ENCODE measurements around the gene SPPL2C. TPM values are rescaled to one million over a fixed set of nuclear protein-coding genes. Genes with fewer than 3 reads are reported as not detected.

SPPL2C gene
- total and polyA plus RNA-seq, 7 donors, result 0.60 TPM; not detected in 6

- Histone ChIP-seq H3K27me3 (peaks cover 0 to 24% (median 10%) of the 10 kb centered on the region in 3 donors), H3K9me3 (no peaks in the 10 kb centered on the region), H3K4me1 (no peaks in the 10 kb centered on the region), H3K27ac (no peak overlapping the region), H3K4me3 (no peak overlapping the region), H3K36me3 (no peaks in the 10 kb centered on the region)
- WGBS, 2 donors, result 60 to 73% methylated on average over 20 of the region's 20 CpGs
- intact Hi-C loops (cut with DNase I), result no loop called here
- TF ChIP-seq, protein P1, sequence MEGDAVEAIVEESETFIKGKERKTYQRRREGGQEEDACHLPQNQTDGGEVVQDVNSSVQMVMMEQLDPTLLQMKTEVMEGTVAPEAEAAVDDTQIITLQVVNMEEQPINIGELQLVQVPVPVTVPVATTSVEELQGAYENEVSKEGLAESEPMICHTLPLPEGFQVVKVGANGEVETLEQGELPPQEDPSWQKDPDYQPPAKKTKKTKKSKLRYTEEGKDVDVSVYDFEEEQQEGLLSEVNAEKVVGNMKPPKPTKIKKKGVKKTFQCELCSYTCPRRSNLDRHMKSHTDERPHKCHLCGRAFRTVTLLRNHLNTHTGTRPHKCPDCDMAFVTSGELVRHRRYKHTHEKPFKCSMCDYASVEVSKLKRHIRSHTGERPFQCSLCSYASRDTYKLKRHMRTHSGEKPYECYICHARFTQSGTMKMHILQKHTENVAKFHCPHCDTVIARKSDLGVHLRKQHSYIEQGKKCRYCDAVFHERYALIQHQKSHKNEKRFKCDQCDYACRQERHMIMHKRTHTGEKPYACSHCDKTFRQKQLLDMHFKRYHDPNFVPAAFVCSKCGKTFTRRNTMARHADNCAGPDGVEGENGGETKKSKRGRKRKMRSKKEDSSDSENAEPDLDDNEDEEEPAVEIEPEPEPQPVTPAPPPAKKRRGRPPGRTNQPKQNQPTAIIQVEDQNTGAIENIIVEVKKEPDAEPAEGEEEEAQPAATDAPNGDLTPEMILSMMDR (IDR thresholded peaks at IDR 0.05), result no peak
- TF ChIP-seq EP300 (IDR thresholded peaks at IDR 0.05) (no peak), POLR2AphosphoS5 (IDR thresholded peaks at IDR 0.05) (no peak), POLR2A (IDR thresholded peaks at IDR 0.05) (no peak)
- no peak for DNase-seq
Observed at GRCh38 chr17:45836047-45837044, 8.3 kb upstream of the SPPL2C start.

DNA sequence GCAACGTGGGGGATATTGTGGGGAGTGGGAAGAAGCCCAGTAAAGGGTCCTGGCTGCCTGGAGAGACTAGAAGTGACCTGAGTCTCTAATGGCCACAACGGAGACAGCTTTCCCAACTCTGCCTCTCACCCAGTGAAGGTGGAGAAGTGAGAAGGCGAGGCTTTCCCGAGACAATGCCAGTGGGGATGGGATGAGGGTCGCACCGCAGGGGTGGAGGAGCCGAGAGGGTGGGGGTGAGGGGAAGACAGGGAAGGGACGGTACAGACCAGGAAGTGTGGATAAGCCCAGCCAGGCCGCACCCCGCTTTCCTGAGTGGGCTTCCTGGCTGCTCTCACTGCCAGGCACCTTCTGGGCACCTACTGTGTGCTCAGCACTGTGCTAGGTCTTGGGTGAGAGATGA, 7.5 kb upstream of the SPPL2C start:
- TF ChIP-seq, protein P1 (IDR thresholded peaks at IDR 0.05), result no peak
- TF ChIP-seq EP300 (IDR thresholded peaks at IDR 0.05) (no peak), POLR2A (IDR thresholded peaks at IDR 0.05) (no peak), POLR2AphosphoS5 (IDR thresholded peaks at IDR 0.05) (no peak)
- Histone ChIP-seq H3K27ac (no peak overlapping the region), H3K27me3 (peaks cover 0 to 24% (median 10%) of the 10 kb centered on the region in 3 donors)

DNA sequence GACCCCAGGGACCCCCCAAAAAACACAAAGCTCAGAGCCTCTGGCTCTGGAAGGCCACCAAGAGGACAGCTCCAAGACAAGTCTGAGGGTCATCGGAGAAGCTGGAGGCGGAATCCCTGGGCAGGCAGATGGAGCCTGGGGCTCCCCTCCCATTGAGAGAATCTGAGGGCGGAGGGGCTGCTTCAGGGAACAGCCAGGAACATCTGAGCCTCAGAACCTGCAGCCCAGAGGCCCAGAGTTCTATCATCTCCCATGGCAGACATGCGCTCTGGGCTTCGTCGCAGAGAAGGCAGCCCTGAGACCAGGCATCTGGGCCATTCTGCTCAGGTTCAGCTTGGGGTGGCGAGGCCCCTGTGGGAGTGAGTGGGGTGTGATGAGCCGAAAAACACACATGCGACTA, 7.1 kb upstream of the SPPL2C start:
- 85 to 87% methylated on average over 9 of the region's 9 CpGs for WGBS, 2 donors
- Histone ChIP-seq H3K4me1 (no peaks in the 10 kb centered on the region), H3K4me3 (no peak overlapping the region), H3K36me3 (no peaks in the 10 kb centered on the region), H3K27ac (no peak overlapping the region), H3K9me3 (no peaks in the 10 kb centered on the region), H3K27me3 (peaks cover 0 to 21% (median 10%) of the 10 kb centered on the region in 3 donors)
- TF ChIP-seq, protein P1 (IDR thresholded peaks at IDR 0.05), result no peak
- TF ChIP-seq POLR2A (IDR thresholded peaks at IDR 0.05) (no peak), POLR2AphosphoS5 (IDR thresholded peaks at IDR 0.05) (no peak), EP300 (IDR thresholded peaks at IDR 0.05) (no peak)
- no peak for DNase-seq
- intact Hi-C loops (cut with DNase I), result no loop called here

More for the DNA sequence above, 7.5 kb upstream of the SPPL2C start:
- intact Hi-C loops (cut with DNase I), result no loop called here
- WGBS, 2 donors, result 47 to 54% methylated on average over 10 of the region's 10 CpGs
- Histone ChIP-seq H3K4me1 (no peaks in the 10 kb centered on the region), H3K36me3 (no peaks in the 10 kb centered on the region), H3K4me3 (no peak overlapping the region), H3K9me3 (no peaks in the 10 kb centered on the region)
- DNase-seq, result no peak

GRCh38 chr17:45838751-45839295, 5.9 kb upstream of the SPPL2C start:
- Histone ChIP-seq H3K9me3 (no peaks in the 10 kb centered on the region), H3K27me3 (peaks cover 0 to 10% (median 0%) of the 10 kb centered on the region in 3 donors), H3K27ac (no peak overlapping the region), H3K4me3 (no peak overlapping the region), H3K4me1 (no peaks in the 10 kb centered on the region), H3K36me3 (no peaks in the 10 kb centered on the region)
- intact Hi-C loops (cut with DNase I), result no loop called here
- TF ChIP-seq POLR2AphosphoS5 (IDR thresholded peaks at IDR 0.05) (no peak), POLR2A (IDR thresholded peaks at IDR 0.05) (no peak), EP300 (IDR thresholded peaks at IDR 0.05) (no peak)
- TF ChIP-seq, protein P1 (IDR thresholded peaks at IDR 0.05), result no peak
- no peak for DNase-seq
- 64 to 79% methylated on average over 8 of the region's 8 CpGs for WGBS, 2 donors

Data from sigmoid colon (tissue), 7 donors.